HEK293 (cell line): ENCODE data around the gene LIPA.

Source experiments
- CTCF ChIA-PET: fragments of 350-600 bp; formaldehyde crosslinking; extraction: SDS; loops from one replicate; lab custom pipeline; 2021; ENCODE audit warnings: antibody characterized with exemption; lab: Yijun Ruan, JAX
- POLR2A ChIA-PET: fragments of 300-600 bp; formaldehyde crosslinking; extraction: SDS; loops from one replicate; lab custom pipeline; 2020; ENCODE audit warnings: antibody characterized with exemption, inconsistent platforms; lab: Yijun Ruan, JAX
- H3K27ac ChIP-seq: fragments of 200-500 bp; sonication (Bioruptor generic); 2 replicates; pipeline ENCODE4 v1.5.1; 2014; ENCODE audit warnings: low read depth, low read length, control low read depth, inconsistent platforms; ENCODE audit errors: extremely low read depth
- H3K36me3 ChIP-seq, 2 experiments: fragments of 200-500 bp in 1 of 2; sonication (Bioruptor generic) in 1 of 2; 1 replicate in 1 of 2; 2 replicates in 1 of 2; pipeline ENCODE4 v1.5.1; 2014 to 2017; ENCODE audit warnings: inconsistent platforms in 2 of 2, low read length in 2 of 2; ENCODE audit not compliant: control insufficient read depth in 2 of 2, insufficient read depth in 1 of 2
- H3K4me1 ChIP-seq: fragments of 200-500 bp; sonication (Bioruptor generic); 2 replicates; pipeline ENCODE4 v1.5.1; 2014; ENCODE audit warnings: mild to moderate bottlenecking, low read length, inconsistent platforms; ENCODE audit not compliant: control insufficient read depth, insufficient read depth
- H3K4me3 ChIP-seq: 2 replicates; pipeline ENCODE4 v1.5.1; 2011; ENCODE audit warnings: low read depth, mild to moderate bottlenecking, control low read depth, low read length, moderate library complexity
- H3K9me3 ChIP-seq: fragments of 200-500 bp; sonication (Bioruptor generic); 2 replicates; pipeline ENCODE4 v1.5.1; 2014; ENCODE audit warnings: low read depth, low read length, inconsistent platforms; ENCODE audit not compliant: control insufficient read depth, insufficient read depth
- FEZF1 ChIP-seq: fragments of 450-650 bp; formaldehyde crosslinking; IDR thresholded peaks from 2 replicates; pipeline ENCODE4 v1.5.1; 2016; ENCODE audit warnings: missing biosample characterization, missing genetic modification characterization
- GFI1B ChIP-seq: fragments of 450-650 bp; formaldehyde crosslinking; IDR thresholded peaks from 2 replicates; pipeline ENCODE4 v1.5.1; 2016; ENCODE audit warnings: missing biosample characterization, missing genetic modification characterization
- GLIS1 ChIP-seq: fragments of 450-650 bp; formaldehyde crosslinking; IDR thresholded peaks from 2 replicates; pipeline ENCODE4 v1.5.1; 2016; ENCODE audit warnings: missing biosample characterization, missing genetic modification characterization
- HOXC10 ChIP-seq: sonication (generic); formaldehyde crosslinking; IDR thresholded peaks from 2 replicates; pipeline ENCODE4 v1.8.1; 2023; ENCODE audit warnings: mild to moderate bottlenecking, missing genetic modification reagents
- INSM2 ChIP-seq: fragments of 450-650 bp; formaldehyde crosslinking; IDR thresholded peaks from 2 replicates; pipeline ENCODE4 v1.5.1; 2016; ENCODE audit warnings: missing biosample characterization, missing genetic modification characterization
- KLF10 ChIP-seq: fragments of 450-650 bp; IDR thresholded peaks from 2 replicates; pipeline ENCODE4 v1.5.1; 2018; ENCODE audit warnings: missing biosample characterization, mild to moderate bottlenecking, missing genetic modification characterization
- MZF1 ChIP-seq: fragments of 450-650 bp; formaldehyde crosslinking; IDR thresholded peaks from 2 replicates; pipeline ENCODE4 v1.5.1; 2017; ENCODE audit warnings: missing biosample characterization, missing genetic modification characterization, borderline replicate concordance
- PRDM4 ChIP-seq: fragments of 450-650 bp; formaldehyde crosslinking; IDR thresholded peaks from 2 replicates; pipeline ENCODE4 v1.5.1; 2017; ENCODE audit warnings: missing biosample characterization, missing genetic modification characterization
- SCRT1 ChIP-seq: fragments of 450-650 bp; formaldehyde crosslinking; IDR thresholded peaks from 2 replicates; pipeline ENCODE4 v1.5.1; 2016; ENCODE audit warnings: missing biosample characterization, missing genetic modification characterization, borderline replicate concordance
- YY1 ChIP-seq: fragments of 450-650 bp; formaldehyde crosslinking; IDR thresholded peaks from 2 replicates; pipeline ENCODE4 v1.5.1; 2018; ENCODE audit warnings: missing biosample characterization, missing genetic modification characterization
- ZBTB26 ChIP-seq: fragments of 450-650 bp; formaldehyde crosslinking; optimal IDR thresholded peaks from 2 replicates; pipeline ENCODE3; 2016; ENCODE audit warnings: missing biosample characterization, mild to moderate bottlenecking, missing genetic modification characterization
- ZBTB49 ChIP-seq: fragments of 450-650 bp; formaldehyde crosslinking; IDR thresholded peaks from 2 replicates; pipeline ENCODE4 v1.5.1; 2016; ENCODE audit warnings: missing biosample characterization, missing genetic modification characterization, low read depth
- ZFP3 ChIP-seq: fragments of 450-650 bp; formaldehyde crosslinking; IDR thresholded peaks from 2 replicates; pipeline ENCODE4 v1.5.1; 2016; ENCODE audit warnings: low read depth, missing biosample characterization, missing genetic modification characterization
- ZNF132 ChIP-seq: fragments of 450-650 bp; formaldehyde crosslinking; IDR thresholded peaks from 2 replicates; pipeline ENCODE4 v1.5.1; 2017; ENCODE audit warnings: missing biosample characterization, missing genetic modification characterization, borderline replicate concordance
- ZNF138 ChIP-seq: fragments of 450-650 bp; formaldehyde crosslinking; IDR thresholded peaks from 2 replicates; pipeline ENCODE4 v1.5.1; 2016; ENCODE audit warnings: missing biosample characterization, missing genetic modification characterization, borderline replicate concordance
- ZNF157 ChIP-seq: fragments of 450-650 bp; formaldehyde crosslinking; IDR thresholded peaks from 2 replicates; pipeline ENCODE4 v1.5.1; 2016; ENCODE audit warnings: missing biosample characterization, missing genetic modification characterization
- ZNF2 ChIP-seq: fragments of 450-650 bp; formaldehyde crosslinking; IDR thresholded peaks from 2 replicates; pipeline ENCODE4 v1.5.1; 2016; ENCODE audit warnings: missing biosample characterization, missing genetic modification characterization
- ZNF394 ChIP-seq: fragments of 450-650 bp; formaldehyde crosslinking; IDR thresholded peaks from 2 replicates; pipeline ENCODE4 v1.5.1; 2016; ENCODE audit warnings: missing biosample characterization, missing genetic modification characterization, mild to moderate bottlenecking, moderate library complexity, borderline replicate concordance
- ZNF398 ChIP-seq: fragments of 450-650 bp; formaldehyde crosslinking; IDR thresholded peaks from 2 replicates; pipeline ENCODE4 v1.5.1; 2017; ENCODE audit warnings: missing biosample characterization, missing genetic modification characterization
- ZNF48 ChIP-seq: fragments of 450-650 bp; formaldehyde crosslinking; IDR thresholded peaks from 2 replicates; pipeline ENCODE4 v1.5.1; 2016; ENCODE audit warnings: missing biosample characterization, missing genetic modification characterization
- ZNF549 ChIP-seq: fragments of 450-650 bp; IDR thresholded peaks from 2 replicates; pipeline ENCODE4 v1.5.1; 2018; ENCODE audit warnings: missing biosample characterization, missing genetic modification characterization, mild to moderate bottlenecking, inconsistent platforms, moderate library complexity
- ZNF701 ChIP-seq: fragments of 450-650 bp; formaldehyde crosslinking; IDR thresholded peaks from 2 replicates; pipeline ENCODE4 v1.5.1; 2016; ENCODE audit warnings: missing biosample characterization, missing genetic modification characterization
- ZNF707 ChIP-seq: fragments of 450-650 bp; formaldehyde crosslinking; IDR thresholded peaks from 2 replicates; pipeline ENCODE4 v1.5.1; 2016; ENCODE audit warnings: missing biosample characterization, missing genetic modification characterization
- ZNF791 ChIP-seq: fragments of 450-650 bp; formaldehyde crosslinking; IDR thresholded peaks from 2 replicates; pipeline ENCODE4 v1.5.1; 2016; ENCODE audit warnings: missing biosample characterization, missing genetic modification characterization
- ZSCAN5A ChIP-seq: fragments of 450-650 bp; formaldehyde crosslinking; IDR thresholded peaks from 2 replicates; pipeline ENCODE4 v1.5.1; 2016; ENCODE audit warnings: missing biosample characterization, missing genetic modification characterization

The LIPA gene

GRCh38 chr10:89245802-89246201 is 5.8 kb downstream of the LIPA start:
- CTCF ChIA-PET = interaction anchor here (0.7 to 1.2 kb wide), 3 partner anchors 27 to 346 kb away, joined by 3 read pairs; no protein-coding TSS in a partner anchor
- TF ChIP-seq ZNF791 (no peak), KLF10 (tag by site-specific recombination) (no peak), ZNF398 (tag by site-specific recombination) (no peak), ZNF48 (tag by site-specific recombination) (no peak), ZNF701 (tag by site-specific recombination) (no peak), ZNF157 (no peak), HOXC10 (CRISPR knock-in tag) (no peak), ZNF707 (no peak), ZNF2 (tag by site-specific recombination) (no peak), ZNF549 (tag by site-specific recombination) (no peak), GLIS1 (tag by site-specific recombination) (no peak), ZSCAN5A (tag by site-specific recombination) (no peak), GFI1B (tag by site-specific recombination) (no peak), ZBTB26 (no peak), YY1 (tag by site-specific recombination) (no peak), INSM2 (tag by site-specific recombination) (no peak), MZF1 (no peak), FEZF1 (tag by site-specific recombination) (no peak)
- TF ChIP-seq, all 188 proteins: peak for 0
- POLR2A ChIA-PET = no interaction called here
- Histone ChIP-seq H3K36me3 (no peaks in the 10 kb centered on the region; a peak in 1 of 3 replicates), H3K4me3 (no peak overlapping the region), H3K9me3 (no peaks in the 10 kb centered on the region), H3K27ac (no peak overlapping the region), H3K4me1 (no peaks in the 10 kb centered on the region)

- Histone ChIP-seq H3K4me1 (no peaks in the 10 kb centered on the region), H3K36me3 (peaks cover 0 to 10% of the 10 kb centered on the region in 2 experiments; a peak in 2 of 3 replicates), H3K27ac (no peak overlapping the region), H3K9me3 (no peaks in the 10 kb centered on the region), H3K4me3 (no peak overlapping the region)
- ChIA-PET POLR2A (no interaction called here), CTCF (interaction anchor here (0.7 to 1.7 kb wide), 5 partner anchors 26 to 308 kb away, joined by 4 to 7 read pairs (median 4); no protein-coding TSS in a partner anchor)
- TF ChIP-seq ZNF132 (tag by site-specific recombination) = no peak
- TF ChIP-seq SCRT1 (tag by site-specific recombination) = no peak
- TF ChIP-seq ZNF138 (tag by site-specific recombination) = no peak
- no peak for TF ChIP-seq ZNF394 (tag by site-specific recombination)
- TF ChIP-seq PRDM4 (tag by site-specific recombination) = no peak
- TF ChIP-seq ZFP3 (tag by site-specific recombination) = no peak
- no peak for TF ChIP-seq ZBTB49
Observed at GRCh38 chr10:89242840-89243568, 8.6 kb downstream of the LIPA start.
